AG09319 (cell line): ENCODE results near the gene CTBP2.
"Not testable (repeated sequence)": the region's sequence is repeated elsewhere in the genome, so short reads cannot be mapped to it uniquely, and the experiment has no call there.

ENCODE experiments used
- DNase-seq: peaks from one replicate; pipeline ENCODE4 v3.0.0-alpha.2; 2010; ENCODE audit warnings: low read depth; ENCODE audit errors: extremely low read depth
- TF ChIP-seq, protein P1 (sequence below): IDR thresholded peaks from 2 replicates; pipeline ENCODE4 v1.5.1; 2011; ENCODE audit warnings: low read depth, mild to moderate bottlenecking, inconsistent platforms, low read length, moderate library complexity

Gene CTBP2

DNA sequence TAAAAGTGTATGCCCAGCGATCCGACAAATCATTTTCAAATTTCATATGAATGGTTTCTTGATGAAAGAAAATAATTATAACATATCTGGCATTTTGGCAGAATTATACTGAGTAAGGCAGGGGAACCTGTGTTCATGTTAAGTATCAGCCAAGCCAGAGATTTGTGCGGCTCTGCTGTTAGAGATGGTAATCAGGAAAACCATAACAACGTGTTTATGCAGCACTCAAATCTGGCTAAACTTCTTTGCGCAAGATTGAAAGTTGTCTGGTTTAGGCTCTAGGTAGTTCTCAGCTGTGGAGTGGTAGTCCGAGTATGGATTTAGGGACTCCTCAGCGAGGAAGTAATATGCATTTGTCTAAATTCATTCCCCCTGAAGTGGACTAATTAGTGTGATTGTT lies 8.9 kb upstream of the CTBP2 start:
- TF ChIP-seq, protein P1, sequence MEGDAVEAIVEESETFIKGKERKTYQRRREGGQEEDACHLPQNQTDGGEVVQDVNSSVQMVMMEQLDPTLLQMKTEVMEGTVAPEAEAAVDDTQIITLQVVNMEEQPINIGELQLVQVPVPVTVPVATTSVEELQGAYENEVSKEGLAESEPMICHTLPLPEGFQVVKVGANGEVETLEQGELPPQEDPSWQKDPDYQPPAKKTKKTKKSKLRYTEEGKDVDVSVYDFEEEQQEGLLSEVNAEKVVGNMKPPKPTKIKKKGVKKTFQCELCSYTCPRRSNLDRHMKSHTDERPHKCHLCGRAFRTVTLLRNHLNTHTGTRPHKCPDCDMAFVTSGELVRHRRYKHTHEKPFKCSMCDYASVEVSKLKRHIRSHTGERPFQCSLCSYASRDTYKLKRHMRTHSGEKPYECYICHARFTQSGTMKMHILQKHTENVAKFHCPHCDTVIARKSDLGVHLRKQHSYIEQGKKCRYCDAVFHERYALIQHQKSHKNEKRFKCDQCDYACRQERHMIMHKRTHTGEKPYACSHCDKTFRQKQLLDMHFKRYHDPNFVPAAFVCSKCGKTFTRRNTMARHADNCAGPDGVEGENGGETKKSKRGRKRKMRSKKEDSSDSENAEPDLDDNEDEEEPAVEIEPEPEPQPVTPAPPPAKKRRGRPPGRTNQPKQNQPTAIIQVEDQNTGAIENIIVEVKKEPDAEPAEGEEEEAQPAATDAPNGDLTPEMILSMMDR, result no peak
- DNase-seq, result no peak

DNA sequence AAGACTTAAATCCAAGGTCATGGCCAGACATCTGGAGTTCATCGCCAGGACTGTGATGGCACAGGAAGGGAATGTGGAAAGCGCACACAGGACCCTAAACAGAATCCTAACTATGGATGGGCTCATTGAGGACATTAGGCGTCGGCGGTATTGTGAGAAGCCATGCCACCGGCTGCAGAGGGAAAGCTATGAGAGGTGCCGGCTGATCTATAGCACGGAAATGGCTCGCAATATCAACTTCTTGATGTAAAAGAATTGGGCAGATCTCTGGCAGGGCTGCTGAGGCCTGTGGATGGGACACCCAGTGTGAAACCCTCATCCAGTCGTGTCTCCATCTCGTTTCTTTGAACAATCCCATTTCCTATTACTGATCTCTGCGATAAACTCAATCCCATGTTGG lies 6.3 kb upstream of the CTBP2 start:
- TF ChIP-seq, protein P1, result no peak
- DNase-seq, result no peak

DNA sequence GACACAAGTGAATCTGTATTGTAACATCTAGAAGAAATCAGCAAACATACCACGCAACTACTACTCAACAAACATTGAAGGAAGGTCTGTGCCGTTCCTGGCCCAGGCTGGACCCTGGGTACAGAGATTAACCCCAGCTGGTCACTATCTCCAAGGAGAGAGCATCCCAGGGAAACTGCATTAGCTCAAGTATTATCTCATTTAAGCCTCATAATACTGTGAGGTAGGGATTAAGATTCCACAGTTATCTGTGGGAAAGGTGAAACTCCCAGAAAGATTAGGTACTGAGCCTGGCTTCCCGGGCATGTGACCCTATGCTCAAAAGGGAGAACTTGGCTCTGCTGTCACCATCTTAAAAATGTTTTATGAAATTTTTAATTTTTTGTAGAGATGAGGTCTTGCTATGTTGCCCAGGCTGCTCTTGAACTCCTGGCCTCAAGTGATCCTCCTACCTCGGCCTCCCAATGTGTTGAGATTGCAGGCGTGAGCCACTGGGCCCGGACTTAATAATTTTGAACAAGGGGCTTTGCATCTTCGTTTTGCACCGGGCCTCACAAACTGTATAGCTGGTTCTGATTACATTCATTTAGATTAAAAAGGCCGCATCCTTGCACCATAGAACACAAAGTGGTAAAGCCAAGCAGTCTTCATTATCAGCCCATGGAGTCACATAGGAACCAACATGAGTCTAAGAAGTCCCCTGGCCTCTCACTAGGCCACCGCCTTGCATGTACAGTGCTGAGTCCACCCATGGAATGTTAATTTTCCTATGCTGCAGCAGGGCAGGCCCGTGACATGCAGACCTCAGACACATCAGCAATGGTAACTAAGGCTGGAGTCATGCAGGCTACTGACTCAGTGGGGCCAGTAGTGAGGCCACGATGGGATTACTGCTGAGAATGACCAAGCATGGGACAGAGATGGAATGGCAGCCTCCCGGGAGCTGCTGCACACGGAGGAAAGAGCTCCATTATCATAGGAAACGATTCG lies 5.5 kb upstream of the CTBP2 start:
- TF ChIP-seq, protein P1, result no peak
- no peak for DNase-seq

- DNase-seq, result no peak
Measured at GRCh38 chr10:125164421-125164820, 4.1 kb upstream of the CTBP2 start.

GRCh38 chr10:125163803-125164202 lies 3.4 kb upstream of the CTBP2 start:
- DNase-seq, result no peak
- TF ChIP-seq, protein P1, result no peak

More at GRCh38 chr10:125164421-125164820, 4.1 kb upstream of the CTBP2 start:
- TF ChIP-seq, protein P1, result no peak

GRCh38 chr10:125163312-125163711 lies 2.9 kb upstream of the CTBP2 start:
- DNase-seq, result not testable (repeated sequence)

- DNase-seq, result no peak
- TF ChIP-seq, protein P1, result no peak
Measured at GRCh38 chr10:125162120-125162931, 2.0 kb upstream of the CTBP2 start.
